AG04450 (cell line): Measurements from ENCODE around the gene SYT6. TPM values are rescaled to one million over a fixed set of nuclear protein-coding genes. Genes with fewer than 3 reads are reported as not detected.

Source experiments
- CTCF ChIA-PET: fragments of 300-600, 350-600 bp; formaldehyde crosslinking; extraction: SDS; loops from one replicate; lab custom pipeline; 2022; ENCODE audit warnings: antibody characterized with exemption, inconsistent platforms; lab: Charles Lee
- POLR2A ChIA-PET: fragments of 350-600 bp; formaldehyde crosslinking; extraction: SDS; loops from one replicate; lab custom pipeline; 2021; ENCODE audit warnings: antibody characterized with exemption, inconsistent platforms; lab: Yijun Ruan, JAX
- DNase-seq: peaks from one replicate; pipeline ENCODE4 v3.0.0-alpha.2; 2011; ENCODE audit warnings: low read depth, low spot score
- H3K27ac ChIP-seq: one replicate; pipeline ENCODE4 v1.5.1; 2012; ENCODE audit warnings: low read depth, low read length, control low read depth
- H3K27me3 ChIP-seq: one replicate; pipeline ENCODE4 v1.6.0; 2012; ENCODE audit warnings: low read length; ENCODE audit not compliant: control insufficient read depth, insufficient read depth
- H3K4me3 ChIP-seq: 2 replicates; pipeline ENCODE4 v1.5.1; 2011; ENCODE audit warnings: mild to moderate bottlenecking, low read depth, low read length, control low read depth
- H3K9me3 ChIP-seq: 2 replicates; pipeline ENCODE4 v1.5.1; 2012; ENCODE audit warnings: low read length; ENCODE audit not compliant: control insufficient read depth, insufficient read depth
- CTCF ChIP-seq: IDR thresholded peaks from 2 replicates; pipeline ENCODE4 v1.5.1; 2011; ENCODE audit warnings: low read depth, low read length, control low read depth, inconsistent platforms
- polyA plus RNA-seq: library from polyadenylated mRNA; depleted of rRNA; stranded (reverse); fragments of >200 nt; gene quantifications from 2 replicates; pipeline ENCODE4 v1.2.3, GENCODE V29; 2011

The SYT6 gene
- polyA plus RNA-seq, 1 experiment, result not detected

GRCh38 chr1:114100148-114100547 lies 53.5 kb downstream of the SYT6 start:
- Histone ChIP-seq H3K9me3 (no peaks in the 10 kb centered on the region), H3K4me3 (no peak overlapping the region), H3K27me3 (peaks cover 5% of the 10 kb centered on the region), H3K27ac (no peak overlapping the region)
- ChIA-PET CTCF (no interaction called here), POLR2A (no interaction called here)
- TF ChIP-seq CTCF, result no peak
- no peak for DNase-seq

DNA sequence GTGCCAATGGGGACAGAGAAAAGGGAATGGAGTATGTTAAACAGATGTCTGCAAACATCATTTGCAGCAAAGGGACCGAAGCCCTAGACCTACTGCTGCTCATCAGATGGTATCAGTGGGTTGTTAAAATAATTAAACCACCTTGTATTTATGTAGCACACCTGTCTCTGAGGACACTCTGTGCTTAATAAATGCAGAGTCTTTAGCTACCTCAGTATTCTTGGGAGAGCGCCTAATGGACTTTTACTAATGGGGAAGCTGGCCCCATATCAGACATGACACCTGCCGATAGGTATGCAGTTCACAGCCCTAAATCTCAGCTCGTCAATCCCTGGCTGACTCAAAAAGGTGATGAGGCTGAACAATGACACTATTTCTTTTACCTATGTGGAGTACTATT lies 54.4 kb downstream of the SYT6 start:
- H3K4me3 ChIP-seq, result no peak overlapping the region
- H3K27me3 ChIP-seq, result peaks cover 5% of the 10 kb centered on the region

GRCh38 chr1:114097109-114097508 lies 56.6 kb downstream of the SYT6 start:
- no peaks in the 10 kb centered on the region for H3K27me3 ChIP-seq
- no peak for DNase-seq
- CTCF ChIA-PET, result no interaction called here
- no peak for TF ChIP-seq CTCF
- POLR2A ChIA-PET, result no interaction called here
- H3K9me3 ChIP-seq, result no peaks in the 10 kb centered on the region
- no peak overlapping the region for H3K4me3 ChIP-seq
- no peak overlapping the region for H3K27ac ChIP-seq

More for the DNA sequence above, 54.4 kb downstream of the SYT6 start:
- Histone ChIP-seq H3K27ac (no peak overlapping the region), H3K9me3 (no peaks in the 10 kb centered on the region)
- POLR2A ChIA-PET, result no interaction called here
- no peak for TF ChIP-seq CTCF
- DNase-seq, result no peak
- CTCF ChIA-PET, result no interaction called here

DNA sequence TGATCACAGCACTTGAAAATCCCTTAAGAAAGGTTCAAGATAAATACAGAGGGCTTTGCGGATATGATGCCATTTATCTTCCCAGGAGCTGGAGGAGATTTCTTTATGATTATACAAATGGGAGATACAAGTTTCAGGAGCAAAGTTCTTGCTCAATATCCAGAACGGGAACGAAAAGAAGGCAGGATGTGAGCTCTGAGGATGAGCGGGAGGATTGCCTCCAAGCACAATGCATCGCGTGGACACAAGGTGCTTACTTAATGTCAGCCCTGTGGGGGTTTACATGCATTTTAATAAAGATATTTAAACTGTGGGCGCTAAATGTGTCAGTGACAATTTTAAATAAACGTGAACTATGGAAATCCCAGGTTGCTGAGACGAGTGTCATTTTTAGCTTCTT lies 59.0 kb downstream of the SYT6 start:
- ChIA-PET POLR2A (no interaction called here), CTCF (no interaction called here)
- no peaks in the 10 kb centered on the region for H3K9me3 ChIP-seq
- TF ChIP-seq CTCF, result no peak
- H3K27ac ChIP-seq, result no peak overlapping the region
- DNase-seq, result no peak
- H3K27me3 ChIP-seq, result peaks cover 5% of the 10 kb centered on the region
- no peak overlapping the region for H3K4me3 ChIP-seq

DNA sequence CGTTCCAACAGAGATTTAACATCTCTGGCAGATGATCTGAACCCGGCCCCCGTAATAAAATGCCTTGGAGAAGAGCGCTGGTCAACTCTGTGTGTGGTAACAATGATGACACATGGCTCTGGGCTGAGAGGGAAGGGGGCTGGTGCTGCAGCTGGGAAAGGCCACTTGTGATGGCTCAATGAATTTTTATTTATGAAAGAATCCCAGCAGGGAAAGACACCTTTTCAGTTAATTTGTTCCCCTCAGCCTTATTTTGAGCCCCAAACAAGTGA lies 59.4 kb downstream of the SYT6 start:
- H3K4me3 ChIP-seq, result no peak overlapping the region
- peaks cover 6% of the 10 kb centered on the region for H3K27me3 ChIP-seq
- no peaks in the 10 kb centered on the region for H3K9me3 ChIP-seq
- TF ChIP-seq CTCF, result no peak
- DNase-seq, result no peak
- H3K27ac ChIP-seq, result no peak overlapping the region
- CTCF ChIA-PET, result no interaction called here
- POLR2A ChIA-PET, result no interaction called here
